Activated CD4-positive, CD25-positive, alpha-beta regulatory T cell (primary cell): ENCODE results near the gene LRCH3.
"Not testable (repeated sequence)": the region's sequence is repeated elsewhere in the genome, so short reads cannot be mapped to it uniquely, and the experiment has no call there.

Source experiments
- DNase-seq, 4 experiments: peaks; one replicate each; lab custom pipeline; 2025; lab: John Stamatoyannopoulos, UW

LRCH3 gene

DNA sequence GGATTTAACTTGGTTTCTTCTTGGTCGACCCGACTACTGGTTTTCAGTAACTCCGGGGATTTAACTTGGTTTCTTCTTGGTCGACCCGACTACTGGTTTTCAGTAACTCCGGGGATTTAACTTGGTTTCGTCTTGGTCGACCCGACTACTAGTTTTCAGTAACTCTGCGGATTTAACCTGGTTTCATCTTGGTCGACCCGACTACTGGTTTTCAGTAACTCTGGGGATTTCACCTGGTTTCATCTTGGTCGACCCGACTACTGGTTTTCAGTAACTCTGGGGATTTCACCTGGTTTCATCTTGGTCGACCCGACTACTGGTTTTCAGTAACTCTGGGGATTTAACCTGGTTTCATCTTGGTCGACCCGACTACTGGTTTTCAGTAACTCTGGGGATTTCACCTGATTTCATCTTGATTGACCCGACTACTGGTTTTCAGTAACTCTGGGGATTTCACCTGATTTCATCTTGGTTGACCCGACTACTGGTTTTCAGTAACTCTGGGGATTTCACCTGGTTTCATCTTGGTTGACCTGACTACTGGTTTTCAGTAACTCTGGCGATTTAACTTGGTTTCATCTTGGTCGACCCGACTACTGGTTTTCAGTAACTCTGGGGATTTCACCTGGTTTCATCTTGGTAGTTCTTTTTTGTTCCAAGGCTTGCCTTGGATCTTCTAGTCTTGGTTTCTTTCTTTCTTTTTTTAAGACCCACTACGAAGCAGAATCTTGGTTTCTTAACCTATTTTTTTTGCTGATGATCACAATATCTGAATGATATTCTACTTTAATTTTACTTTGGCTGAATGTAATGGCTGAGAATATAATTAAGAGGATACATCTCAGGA, 130.6 kb downstream of the LRCH3 start:
- not testable (repeated sequence) for DNase-seq

DNA sequence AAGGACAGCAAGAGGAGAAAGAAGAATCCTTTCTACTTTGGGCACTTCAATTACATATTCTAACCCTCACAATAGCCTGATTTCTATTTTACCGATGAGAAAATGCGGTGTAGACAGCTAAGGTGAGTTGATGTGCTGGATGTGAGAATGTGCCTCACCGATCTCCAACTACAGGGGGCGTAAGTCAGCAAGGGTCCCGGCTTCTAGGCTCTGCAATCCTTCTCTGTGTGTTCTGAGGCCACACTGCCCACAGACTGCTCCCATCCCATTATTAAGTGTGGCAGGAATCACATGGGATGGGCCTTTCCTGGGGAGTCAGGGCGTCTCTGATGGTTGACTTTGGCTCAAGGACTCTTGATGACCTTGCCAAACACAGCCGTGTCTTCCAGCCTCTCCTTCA, 135.4 kb downstream of the LRCH3 start:
- no peak for DNase-seq

DNA sequence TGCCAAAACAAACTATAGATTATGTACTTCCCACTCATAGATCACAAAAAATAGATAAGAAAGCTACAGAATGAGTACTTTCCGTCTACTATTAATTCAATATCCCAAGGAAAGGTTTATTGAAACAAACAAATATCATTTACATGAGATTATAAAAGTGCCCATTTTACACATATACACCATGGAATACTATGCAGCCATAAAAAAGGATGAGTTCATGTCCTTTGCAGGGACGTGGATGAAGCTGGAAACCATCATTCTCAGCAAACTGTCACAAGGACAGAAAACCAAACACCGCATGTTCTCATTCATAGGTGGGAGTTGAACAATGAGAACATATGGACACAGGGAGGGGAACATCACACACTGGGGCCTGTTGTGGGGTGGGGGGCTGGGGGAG, 136.5 kb downstream of the LRCH3 start:
- not testable (repeated sequence) for DNase-seq

DNA sequence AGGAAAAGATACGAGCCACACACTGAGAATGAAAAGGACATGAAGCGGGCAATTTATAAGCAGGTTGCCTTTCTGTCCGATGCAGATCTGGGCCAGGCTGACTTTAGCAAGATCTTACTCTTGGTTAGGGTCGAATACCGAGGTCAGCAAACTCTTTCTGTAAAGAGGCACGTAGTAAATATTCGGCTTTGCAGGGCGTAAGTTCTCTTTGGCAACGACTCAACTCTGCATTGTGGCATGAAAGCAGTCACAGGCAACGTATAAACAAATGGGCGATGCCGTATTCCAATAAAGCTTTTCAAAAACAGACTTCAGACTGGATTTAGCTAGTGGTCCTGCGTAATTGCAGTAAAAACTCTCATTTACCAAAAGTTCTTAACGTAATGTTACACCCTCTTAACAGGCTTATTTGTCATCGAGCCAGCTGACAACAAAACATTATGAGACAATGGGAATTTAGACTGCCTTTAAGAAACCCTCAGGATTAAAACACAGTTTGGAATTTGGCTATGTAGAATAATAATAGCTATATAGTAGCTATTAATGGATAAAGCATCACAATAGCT, 145.8 kb downstream of the LRCH3 start:
- no peak for DNase-seq
